Measurements from ENCODE around the gene PLS3.
A peak's percentile ranks its signal among the peaks of the same experiment; 100 is the strongest.
"Not testable (repeated sequence)": the region's sequence is repeated elsewhere in the genome, so short reads cannot be mapped to it uniquely, and the experiment has no call there.

The PLS3 gene

DNA sequence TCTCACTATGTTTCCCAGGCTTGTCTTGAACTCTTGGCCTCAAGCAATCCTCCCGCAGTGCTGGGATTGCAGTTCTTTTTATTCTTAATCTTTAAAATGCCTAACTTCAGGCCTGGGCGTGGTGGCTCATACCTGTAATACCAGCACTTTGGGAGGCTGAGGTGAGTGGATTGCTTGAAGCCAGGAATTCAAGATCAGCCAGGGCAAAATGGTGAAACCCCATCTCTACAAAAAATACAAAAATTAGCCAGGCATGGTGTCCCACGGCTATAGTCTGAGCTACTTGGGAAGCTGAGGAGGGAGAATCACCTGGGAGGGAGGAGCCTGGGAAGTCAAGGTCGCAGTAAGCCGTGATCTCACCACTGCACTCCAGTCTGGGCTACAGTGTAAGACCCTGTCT is 45.9 kb downstream of the PLS3 start:
- no peak for DNase-seq (ENCODE audit: low read depth)

DNA sequence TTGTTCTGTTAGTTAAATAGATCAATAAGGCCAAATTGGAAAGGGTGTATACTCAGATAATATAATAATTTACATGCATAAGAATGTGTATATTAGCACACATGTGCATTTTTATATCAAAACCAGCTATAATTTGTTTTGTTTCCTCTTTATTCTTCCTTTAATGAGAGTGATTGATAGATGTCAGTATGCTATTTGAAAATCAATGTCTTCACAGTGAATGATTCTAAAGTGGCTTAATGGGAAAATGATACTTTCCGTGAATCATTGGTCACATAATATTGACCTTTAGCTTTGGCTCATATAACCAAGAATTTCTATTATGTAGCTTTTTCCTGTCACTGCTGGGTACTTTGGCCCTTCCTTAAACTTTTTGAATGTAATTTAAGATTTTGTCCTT is 48.6 kb downstream of the PLS3 start:
- DNase-seq (ENCODE audit: low read depth), result no peak

DNA sequence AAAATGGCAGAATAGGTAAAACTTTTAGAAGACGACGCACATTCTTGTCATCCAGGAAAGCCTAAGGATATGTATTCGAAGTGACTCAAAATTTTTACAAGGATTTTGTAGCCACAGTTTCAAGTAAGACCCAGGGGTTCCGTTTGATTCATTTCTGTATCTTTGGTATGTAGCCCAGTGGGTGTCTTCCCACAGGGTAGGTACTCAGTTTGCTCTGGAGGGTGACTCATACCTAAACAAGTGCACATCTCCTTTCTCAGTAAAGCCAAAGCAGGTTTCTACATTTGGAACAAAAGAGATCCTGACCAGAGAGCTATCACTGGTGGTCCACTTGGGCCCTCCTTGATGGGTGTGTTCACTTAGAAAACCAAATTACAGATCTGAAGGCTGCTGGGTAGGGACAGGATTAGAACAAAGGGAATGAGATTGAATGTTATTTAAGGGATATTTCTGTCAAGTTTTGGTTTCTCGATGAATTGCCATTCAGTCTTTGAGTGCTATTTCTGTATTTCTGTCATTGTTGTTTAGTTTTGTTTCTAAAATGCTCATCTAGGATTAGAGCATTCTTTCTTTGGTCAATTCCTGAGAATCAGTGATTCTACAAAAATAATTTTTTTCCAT is 56.1 kb downstream of the PLS3 start:
- DNase-seq (ENCODE audit: low read depth), result peak; percentile 90

DNA sequence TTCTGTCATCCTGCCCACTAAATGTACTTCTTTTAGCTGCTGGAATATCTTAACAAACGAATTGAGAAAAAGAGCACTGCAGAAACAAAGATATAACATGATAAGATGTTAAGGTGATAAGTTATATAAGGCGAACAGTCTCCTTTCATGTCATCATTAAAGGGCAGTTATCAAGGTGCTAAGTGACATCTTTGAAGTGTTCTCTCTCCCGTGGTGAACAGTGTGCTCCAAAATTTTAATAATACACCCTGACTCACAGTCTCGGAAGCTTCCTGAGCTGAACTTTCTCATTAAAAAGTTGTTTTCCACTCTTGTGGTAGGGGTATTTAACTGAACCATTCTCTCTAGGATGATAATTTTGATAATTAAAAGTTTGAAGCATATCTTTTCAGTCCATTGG is 61.6 kb downstream of the PLS3 start:
- peak; percentile 24 for DNase-seq (ENCODE audit: low read depth)

DNA sequence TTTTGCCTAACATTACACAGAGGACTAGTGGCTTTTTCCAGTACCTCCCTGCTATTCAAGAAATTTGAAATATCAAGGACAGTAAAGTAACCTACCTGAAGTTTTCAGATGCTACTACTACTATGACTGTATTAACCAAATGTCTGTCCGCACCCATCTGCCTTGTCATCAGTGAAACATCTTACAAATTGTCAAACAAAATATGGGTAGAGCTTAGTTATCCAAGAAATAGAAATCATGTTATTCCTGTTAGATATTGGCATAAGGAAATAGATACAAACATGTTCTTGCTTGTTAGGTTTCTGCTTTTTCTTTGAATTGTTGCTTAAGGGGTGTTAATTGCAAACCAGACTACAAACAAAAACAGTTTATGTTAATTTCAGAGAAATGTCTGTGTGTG is 63.9 kb downstream of the PLS3 start:
- DNase-seq (ENCODE audit: low read depth), result no peak

DNA sequence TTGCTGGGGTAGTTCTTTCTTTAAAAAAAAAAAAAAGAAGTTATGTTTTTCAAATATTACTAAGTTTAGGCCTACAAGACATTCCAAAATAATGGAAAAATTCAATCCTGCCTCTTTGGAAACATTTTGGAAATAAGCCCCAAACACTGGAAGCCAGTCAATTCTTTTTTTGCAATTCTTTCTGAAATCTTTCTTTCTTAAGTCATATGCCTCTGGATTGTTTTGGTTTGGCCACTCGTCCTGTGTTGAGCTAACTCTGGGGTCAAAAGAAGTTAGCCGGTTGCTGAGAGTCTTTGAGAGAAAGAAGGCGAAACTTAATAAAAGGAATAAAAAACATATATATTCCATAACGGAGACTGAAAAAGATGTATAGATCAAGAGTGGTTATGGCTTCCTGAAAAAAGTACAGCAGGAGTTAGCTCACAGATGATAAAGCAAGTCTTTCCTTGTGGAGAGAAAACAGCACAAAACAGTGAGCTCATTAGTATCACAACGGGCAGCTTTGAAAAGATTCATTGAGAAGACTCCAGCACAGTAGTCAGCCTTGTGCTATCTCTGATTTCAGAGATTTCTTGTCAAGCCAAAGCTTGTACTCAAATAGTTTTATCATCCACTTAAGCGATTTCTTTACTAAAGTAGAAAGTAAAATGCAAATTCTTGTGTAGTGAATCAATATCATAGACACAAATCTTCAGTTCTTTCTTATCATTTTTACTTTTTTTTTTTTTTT is 64.8 kb downstream of the PLS3 start:
- peak; percentile 65 for DNase-seq (ENCODE audit: low read depth)

DNA sequence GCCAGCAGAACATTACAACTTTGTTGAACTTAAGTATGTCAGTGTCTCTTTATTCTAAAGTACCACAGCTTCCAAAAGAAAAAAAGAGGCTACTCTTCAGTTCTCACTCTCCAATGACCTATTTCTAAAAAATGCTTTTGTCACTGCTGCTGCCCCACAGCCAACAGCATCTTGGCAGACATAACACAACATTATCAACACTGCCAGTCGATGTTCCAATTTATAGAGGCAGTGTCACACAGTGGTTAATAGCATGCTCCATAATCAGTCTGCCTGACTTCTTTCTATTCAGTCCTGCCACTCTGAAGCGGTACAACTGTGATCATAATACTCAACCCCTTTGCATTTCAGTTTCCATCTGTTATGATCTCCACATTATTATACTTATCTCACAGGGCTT is 69.2 kb downstream of the PLS3 start:
- peak; percentile 41 for DNase-seq (ENCODE audit: low read depth)

DNA sequence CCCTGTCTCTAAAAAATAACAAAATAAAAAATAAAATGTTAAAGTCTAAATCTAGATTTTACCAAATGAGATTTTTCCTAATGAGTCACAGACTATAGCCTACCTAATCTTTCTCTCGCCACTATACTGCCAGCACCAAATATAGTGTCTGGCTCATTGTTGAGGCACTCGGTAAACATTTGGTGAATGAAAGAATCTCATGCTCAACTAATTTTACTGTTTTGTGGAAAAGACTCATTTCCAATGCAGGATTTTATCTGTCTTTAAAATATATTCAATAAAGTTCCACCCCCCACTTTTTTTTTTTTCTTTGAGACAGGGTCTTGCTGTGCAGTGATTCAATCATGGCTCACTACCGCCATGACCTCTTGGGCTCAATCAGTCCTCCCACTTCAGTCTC is 71.5 kb downstream of the PLS3 start:
- peak; percentile 81 for DNase-seq (ENCODE audit: low read depth)

DNA sequence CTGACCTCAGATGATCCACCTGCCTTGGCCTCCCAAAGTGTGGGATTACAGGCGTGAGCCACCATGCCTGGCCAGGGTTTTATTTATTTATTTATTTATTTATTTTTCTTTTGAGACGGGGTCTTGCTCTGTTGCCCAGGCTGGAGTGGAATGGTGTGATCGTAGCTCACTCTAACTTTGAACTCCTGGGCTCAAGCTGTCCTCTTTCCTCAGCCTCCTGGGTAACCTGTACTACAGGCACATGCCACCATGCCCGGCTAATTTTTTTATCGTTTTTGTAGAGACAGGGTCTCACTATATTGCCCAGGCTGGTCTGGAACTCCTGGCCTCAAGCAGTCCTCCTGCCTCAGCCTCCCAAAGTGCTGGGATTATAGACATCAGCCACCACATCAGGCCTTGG is 72.4 kb downstream of the PLS3 start:
- DNase-seq (ENCODE audit: low read depth), result not testable (repeated sequence)

DNA sequence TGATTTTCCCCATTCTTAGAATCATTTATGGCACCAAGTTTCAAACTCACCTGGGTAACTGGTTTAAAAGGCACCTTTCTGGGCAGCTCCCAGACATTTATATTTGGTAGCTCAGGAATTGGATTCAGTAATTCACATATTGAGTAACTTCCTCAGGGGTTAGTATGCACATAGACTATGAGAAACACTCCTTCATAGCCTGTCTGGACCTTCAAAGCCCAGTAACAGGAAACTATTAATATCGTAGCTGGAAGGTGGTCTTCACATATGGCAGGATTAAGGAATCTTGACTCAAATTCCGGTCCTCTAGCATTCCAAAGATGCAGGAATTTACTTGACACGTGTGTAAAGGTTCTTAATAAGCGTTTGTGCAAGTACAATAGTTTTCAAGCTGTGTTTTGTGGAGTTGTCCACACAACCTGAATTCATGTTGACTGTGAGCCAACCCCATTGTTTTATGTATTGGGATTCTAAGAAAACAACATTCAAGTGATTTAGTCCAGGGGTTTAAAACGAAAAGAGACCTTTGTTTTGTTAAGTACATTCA is 78.4 kb downstream of the PLS3 start:
- DNase-seq (ENCODE audit: low read depth), result no peak

DNA sequence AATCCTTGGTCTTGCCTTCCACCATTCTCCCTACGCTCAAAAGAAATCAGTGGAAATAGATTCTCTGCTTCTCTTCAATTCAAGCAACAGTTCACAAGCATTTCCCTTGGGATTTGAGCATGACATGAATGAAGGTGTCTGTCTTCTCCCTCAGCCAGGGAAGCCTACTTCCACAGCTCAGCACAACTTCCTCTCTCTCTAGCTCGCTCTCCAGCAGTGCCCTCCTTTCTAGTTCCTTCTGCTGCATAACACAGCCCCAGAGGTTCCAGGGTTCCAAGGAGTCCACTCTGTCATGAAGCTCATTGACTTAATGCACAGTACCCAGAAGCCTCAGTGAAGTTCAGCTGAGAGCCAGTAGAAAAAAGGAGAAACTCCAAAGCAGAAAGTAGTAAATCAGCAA is 81.3 kb downstream of the PLS3 start:
- DNase-seq (ENCODE audit: low read depth), result no peak

DNA sequence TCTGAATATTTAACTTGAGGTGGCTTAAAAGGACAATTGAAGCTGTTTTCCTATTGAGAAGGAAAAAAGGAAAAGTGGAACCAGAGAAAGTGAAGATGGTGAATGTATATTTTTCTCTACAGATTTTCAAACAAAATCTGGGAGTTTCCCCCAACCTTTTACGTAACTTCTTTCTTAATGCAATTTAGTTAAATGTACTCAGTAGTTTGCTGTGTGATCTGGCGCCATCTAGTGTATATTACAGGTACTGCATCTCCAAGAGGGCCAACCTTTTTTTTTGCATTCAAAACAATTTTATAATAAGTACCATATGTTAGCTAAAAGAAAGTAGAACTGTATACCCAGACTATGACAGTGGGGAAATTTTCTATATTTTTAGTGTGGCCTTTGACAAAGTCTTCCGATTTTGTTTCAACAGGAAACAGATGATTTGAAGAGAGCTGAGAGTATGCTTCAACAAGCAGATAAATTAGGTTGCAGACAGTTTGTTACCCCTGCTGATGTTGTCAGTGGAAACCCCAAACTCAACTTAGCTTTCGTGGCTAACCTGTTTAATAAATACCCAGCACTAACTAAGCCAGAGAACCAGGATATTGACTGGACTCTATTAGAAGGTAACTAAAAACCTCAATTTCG is 82.0 kb downstream of the PLS3 start:
- DNase-seq (ENCODE audit: low read depth), result peak; percentile 75

DNA sequence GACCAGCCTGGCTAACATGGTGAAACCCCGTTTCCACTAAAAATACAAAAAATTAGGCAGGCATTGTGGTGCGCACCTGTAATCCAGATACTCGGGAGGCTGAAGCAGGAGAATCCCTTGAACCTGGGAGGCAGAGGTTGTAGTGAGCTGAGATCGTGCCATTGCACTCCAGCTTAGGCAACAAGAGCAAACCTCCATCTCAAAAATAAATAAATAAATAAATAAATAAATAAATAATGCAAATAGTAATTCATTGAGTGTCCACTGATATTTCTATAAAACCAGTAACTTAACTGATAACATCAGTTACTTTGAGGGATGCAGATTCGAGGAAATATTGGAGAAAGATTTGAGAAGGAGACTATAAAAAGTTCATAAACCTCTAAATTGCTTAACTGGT is 83.4 kb downstream of the PLS3 start:
- DNase-seq (ENCODE audit: low read depth), result not testable (repeated sequence)

DNA sequence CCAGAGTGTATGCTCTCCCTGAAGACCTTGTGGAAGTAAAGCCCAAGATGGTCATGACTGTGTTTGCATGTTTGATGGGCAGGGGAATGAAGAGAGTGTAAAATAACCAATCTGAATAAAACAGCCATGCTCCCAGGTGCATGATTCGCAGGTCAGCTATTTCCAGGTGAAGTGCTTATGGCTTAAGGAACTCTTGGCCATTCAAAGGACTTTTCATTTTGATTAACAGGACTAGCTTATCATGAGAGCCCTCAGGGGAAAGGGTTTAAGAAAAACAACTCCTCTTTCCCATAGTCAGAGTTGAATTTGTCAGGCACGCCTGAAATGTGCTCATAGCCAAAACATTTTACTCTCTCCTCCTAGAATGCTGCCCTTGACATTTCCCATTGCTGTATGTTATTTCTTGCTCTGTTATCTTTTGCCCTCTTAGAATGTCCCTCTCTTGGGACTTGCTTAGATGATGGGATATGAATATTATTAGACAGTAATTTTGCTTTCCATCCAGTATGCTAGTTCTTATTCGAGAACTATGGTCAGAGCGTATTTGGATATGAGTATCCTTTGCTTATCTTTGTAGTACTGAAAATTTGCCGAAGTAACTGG is 88.6 kb downstream of the PLS3 start:
- peak; percentile 35 for DNase-seq (ENCODE audit: low read depth)

DNA sequence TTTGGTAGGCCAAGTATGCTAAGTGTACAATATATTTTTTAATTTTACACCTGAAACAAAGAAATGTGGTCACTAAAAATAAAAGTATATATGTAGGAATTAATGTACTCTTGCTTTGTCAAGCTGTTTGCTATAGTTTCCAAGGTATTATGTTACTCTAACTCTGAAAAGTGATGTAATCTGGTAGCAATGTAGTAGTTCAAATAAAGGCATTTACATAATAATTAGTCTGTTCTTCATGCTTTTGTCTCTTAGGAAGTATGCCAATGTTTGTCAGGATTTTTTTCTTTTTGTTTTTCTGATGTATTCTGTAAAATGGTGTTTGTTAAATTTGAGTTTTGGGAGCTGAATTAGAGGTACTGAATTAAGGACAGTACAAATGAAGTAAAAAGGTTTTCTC is 89.5 kb downstream of the PLS3 start:
- DNase-seq (ENCODE audit: low read depth), result peak; percentile 30

DNA sequence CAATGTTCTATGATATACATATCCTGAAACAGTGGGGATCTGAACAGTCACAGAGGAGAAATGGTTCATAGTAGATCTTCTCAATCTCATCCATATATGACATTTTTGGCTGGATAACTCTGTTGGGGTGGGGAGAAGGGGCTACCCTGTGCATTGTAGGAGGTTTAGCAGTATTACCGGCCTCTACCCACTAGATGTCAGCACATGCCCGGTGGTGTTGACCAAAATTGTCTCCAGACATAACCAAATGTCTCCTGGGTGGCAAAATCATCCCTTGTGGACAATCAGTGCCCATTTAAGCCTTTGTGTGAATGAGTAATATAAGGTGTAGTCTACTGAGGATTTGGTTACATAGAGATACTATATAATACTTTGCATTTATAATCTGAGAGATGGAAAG is 89.9 kb downstream of the PLS3 start:
- peak; percentile 54 for DNase-seq (ENCODE audit: low read depth)

DNA sequence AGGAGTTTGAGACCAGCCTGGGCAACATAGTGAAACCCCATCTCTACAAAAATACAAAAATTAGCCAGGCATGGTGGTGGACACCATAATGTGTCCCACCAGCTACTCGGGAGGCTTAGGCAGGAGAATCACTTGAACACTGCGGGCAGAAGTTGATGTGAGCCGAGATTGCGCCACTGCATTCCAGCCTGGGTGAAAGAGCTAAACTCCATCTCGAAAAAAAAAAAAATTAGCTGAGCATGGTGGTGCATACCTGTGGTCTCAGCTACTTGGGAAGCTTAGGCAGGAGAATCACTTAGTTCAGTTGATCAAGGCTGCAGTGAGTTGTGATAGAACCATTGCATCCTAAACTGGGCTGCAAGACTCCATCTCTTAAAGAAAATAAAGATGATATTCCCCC is 91.2 kb downstream of the PLS3 start:
- peak; percentile 40 for DNase-seq (ENCODE audit: low read depth)

DNA sequence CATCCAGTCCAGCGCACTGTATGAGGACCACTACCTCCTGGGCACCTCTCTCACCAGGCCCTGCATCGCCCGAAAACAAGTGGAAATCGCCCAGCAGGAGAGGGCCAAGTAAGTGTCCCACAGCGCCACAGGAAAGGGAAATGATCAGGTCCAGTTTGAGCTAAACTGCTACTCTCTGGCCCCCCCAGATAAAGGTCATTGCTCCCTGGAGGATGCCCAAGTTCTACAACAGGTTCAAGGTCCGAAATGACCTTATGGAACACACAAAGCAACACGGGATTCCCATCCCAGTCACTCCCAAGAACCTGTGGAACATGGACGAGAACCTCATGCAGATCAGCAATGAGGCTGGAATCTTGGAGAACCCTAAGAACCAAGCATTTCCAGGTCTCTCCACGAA is 104.1 kb downstream of the PLS3 start:
- no peak for DNase-seq (ENCODE audit: low read depth)

DNA sequence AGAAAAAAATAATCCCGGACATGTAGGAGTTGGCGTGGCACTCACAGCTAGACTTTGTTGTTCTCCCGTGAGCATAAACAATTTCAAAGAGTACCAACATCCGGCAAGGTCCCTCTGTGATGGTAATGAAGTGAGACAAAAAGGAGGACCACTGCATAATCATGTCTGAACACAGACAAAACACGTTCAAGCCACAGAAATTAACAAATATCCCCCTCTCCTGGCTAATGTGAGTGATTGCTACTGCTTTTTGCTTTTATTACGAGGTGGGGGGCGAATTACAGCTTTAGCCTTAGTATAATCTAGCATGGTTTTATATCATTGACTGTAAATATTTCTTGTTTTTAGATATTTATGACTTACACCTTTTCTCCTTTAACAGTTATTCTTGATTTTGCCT is 118.5 kb downstream of the PLS3 start:
- DNase-seq (ENCODE audit: low read depth), result peak; percentile 47

DNA sequence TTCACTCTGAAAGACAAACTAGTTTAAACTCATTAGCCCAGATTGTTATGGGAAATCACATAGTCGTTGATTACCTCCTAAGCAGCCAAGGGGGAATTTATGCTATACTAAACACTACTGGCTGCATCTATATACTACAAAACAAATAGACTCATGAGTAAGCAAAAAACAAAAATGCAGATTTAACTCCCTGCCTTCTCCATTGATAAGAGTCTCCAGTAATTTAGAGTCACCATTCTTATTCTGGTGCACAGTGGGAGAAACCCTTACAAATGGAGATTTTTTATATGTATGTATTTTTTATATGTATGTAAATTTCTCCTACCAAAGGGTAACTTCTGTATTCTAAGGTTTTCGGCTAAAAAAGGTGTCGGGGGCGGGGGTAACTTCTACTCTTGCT is 126.6 kb downstream of the PLS3 start:
- no peak for DNase-seq (ENCODE audit: low read depth)

DNA sequence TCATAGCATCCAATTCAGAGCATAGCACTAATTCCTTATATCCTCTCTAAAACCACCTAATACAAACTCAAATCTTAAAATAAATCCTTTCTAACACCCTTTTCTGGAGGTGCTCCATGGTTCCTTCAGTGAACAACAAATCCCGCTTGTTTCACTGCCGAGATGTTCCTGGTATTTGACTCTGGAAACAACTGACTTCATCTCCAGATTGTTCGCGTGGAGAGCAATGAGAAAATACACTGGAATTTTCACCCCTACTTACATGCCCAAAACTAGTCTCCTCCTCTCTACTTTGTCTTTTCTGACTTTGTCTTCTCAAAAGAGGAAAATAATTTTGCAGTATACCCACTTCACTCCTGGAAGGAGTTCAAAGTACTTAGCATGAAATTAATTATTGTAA is 129.0 kb downstream of the PLS3 start:
- DNase-seq (ENCODE audit: low read depth), result peak; percentile 59

DNA sequence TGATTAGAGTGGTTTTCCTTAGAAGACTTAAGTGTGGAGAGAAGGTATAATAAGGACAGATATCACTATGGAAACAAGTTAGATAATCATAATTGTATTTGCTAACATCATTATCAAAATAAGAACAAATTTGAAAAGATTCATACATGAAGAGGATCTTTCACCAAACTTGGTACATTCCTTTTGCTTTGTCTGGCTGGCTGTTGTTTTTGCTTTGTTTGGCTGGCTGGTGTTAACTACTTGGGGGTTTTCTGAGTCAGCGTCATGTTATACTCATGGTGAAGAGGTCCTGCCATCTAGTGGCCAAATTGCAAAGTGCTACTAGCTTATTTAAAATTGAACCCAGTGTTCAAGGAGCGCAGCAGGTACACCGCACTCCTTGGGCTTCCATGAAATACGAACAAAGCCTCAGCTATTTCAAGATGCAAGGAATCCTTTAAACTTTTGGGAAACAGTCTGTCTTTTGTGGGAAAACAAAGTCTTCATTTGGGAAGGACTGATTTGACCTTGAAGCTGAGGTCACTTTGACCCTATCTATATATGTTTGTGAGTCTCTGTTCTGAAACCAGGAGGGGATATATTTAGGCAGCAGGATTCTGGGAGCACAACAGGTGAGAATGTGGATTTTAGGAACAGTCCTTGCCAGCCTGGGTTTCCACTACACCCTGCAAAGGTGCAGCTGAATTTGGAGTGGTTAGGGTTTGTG is 129.7 kb downstream of the PLS3 start:
- peak; percentile 82 for DNase-seq (ENCODE audit: low read depth)

Measured in EH (cell line).